Suprapubic skin (tissue), 4 donors: ENCODE data around the gene MAN2B1.

Experiments used
- POLR2A ChIP-seq, 2 donors: fragments of 450-650 bp; IDR thresholded peaks; one replicate each; pipeline ENCODE4 v1.6.1; 2017; ENCODE audit warnings: antibody characterized with exemption in 2 of 2, mild to moderate bottlenecking in 2 of 2, moderate library complexity in 2 of 2
- POLR2AphosphoS5 ChIP-seq, 3 donors: sonication (generic); formaldehyde crosslinking; IDR thresholded peaks; one replicate each; pipeline ENCODE4 v1.6.1; 2017; ENCODE audit warnings: antibody characterized with exemption in 3 of 3
- TF ChIP-seq, protein P1 (sequence below), 2 donors: fragments of 200-600 bp in 1 of 2; fragments of 450-650 bp in 1 of 2; sonication (generic) in 1 of 2; IDR thresholded peaks; one replicate each; pipeline ENCODE4 v1.5.1; 2016 to 2019; ENCODE audit warnings: antibody characterized with exemption in 2 of 2, mild to moderate bottlenecking in 1 of 2, moderate library complexity in 1 of 2

DNA sequence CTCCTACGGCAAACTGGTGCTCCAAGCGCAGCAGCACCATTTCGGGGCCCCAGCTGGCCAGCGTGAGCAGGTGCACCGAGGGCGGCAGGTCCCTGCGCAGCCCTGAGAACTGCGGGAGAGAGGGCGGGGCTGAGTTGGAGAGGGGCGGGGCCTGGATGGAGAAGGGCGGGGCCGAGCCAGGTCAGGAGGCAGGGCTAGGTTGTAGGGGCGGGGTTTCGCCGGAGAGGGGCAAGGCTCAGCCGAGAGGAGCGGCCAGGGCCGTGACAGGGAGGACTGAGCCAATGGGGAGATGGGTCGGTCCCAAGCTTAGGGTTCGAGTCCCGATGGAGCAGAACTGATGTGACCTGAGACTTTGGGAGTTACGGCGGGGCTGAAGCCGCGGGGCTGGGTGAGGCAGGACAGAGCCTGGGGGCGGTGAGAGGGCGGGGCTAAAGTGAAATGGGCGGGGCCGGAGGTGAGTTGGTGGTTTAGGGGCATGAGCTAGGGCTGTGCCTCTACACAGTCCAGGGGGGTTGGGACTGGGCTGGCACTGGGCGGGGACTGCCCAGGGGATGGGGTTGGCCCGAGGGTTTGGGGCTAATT is 19.0 kb downstream of the MAN2B1 start:
- TF ChIP-seq POLR2AphosphoS5 (IDR thresholded peaks at IDR 0.05) (no peak), POLR2A (IDR thresholded peaks at IDR 0.05) (no peak)
- TF ChIP-seq, protein P1, sequence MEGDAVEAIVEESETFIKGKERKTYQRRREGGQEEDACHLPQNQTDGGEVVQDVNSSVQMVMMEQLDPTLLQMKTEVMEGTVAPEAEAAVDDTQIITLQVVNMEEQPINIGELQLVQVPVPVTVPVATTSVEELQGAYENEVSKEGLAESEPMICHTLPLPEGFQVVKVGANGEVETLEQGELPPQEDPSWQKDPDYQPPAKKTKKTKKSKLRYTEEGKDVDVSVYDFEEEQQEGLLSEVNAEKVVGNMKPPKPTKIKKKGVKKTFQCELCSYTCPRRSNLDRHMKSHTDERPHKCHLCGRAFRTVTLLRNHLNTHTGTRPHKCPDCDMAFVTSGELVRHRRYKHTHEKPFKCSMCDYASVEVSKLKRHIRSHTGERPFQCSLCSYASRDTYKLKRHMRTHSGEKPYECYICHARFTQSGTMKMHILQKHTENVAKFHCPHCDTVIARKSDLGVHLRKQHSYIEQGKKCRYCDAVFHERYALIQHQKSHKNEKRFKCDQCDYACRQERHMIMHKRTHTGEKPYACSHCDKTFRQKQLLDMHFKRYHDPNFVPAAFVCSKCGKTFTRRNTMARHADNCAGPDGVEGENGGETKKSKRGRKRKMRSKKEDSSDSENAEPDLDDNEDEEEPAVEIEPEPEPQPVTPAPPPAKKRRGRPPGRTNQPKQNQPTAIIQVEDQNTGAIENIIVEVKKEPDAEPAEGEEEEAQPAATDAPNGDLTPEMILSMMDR (IDR thresholded peaks at IDR 0.05) = no peak
